Loucy (cell line): ENCODE data around the gene STX11.

Experiments used
- EZH2phosphoT487 ChIP-seq: fragments of 200-600 bp; IDR thresholded peaks from 2 replicates; pipeline ENCODE4 v1.6.1; 2018; ENCODE audit warnings: antibody characterized with exemption, mild to moderate bottlenecking, moderate library complexity, borderline replicate concordance
- TF ChIP-seq, protein P1 (sequence below): fragments of 200-600 bp; sonication (generic); conservative IDR thresholded peaks from 2 replicates; pipeline ENCODE4 v1.5.1; 2014; ENCODE audit warnings: mild to moderate bottlenecking, antibody characterized with exemption, low read length

DNA sequence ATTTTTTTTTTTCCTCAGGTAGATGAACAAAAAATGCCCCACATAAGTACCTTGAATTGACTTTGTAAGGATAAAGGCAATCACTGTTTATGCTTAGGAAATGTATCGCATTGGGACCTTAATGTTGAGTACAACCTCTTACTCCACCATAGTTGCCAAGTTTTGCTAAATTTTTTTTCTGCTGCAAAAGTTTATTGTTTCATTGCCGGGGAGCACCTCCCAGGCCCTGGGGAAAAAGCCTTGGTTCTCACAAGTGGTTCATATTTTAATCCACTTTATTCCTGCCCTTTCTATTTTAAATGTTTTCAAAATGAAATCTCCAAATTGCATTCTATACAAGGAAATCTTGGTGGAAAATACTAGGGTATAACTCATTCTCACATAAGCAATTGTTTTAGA, 82.5 kb downstream of the STX11 start:
- TF ChIP-seq, protein P1, sequence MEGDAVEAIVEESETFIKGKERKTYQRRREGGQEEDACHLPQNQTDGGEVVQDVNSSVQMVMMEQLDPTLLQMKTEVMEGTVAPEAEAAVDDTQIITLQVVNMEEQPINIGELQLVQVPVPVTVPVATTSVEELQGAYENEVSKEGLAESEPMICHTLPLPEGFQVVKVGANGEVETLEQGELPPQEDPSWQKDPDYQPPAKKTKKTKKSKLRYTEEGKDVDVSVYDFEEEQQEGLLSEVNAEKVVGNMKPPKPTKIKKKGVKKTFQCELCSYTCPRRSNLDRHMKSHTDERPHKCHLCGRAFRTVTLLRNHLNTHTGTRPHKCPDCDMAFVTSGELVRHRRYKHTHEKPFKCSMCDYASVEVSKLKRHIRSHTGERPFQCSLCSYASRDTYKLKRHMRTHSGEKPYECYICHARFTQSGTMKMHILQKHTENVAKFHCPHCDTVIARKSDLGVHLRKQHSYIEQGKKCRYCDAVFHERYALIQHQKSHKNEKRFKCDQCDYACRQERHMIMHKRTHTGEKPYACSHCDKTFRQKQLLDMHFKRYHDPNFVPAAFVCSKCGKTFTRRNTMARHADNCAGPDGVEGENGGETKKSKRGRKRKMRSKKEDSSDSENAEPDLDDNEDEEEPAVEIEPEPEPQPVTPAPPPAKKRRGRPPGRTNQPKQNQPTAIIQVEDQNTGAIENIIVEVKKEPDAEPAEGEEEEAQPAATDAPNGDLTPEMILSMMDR: no peak
- TF ChIP-seq EZH2phosphoT487: no peak
